Suppressor macrophage (primary cell): Measurements from ENCODE around the gene CGA.

Experiments used
- DNase-seq, 4 experiments: peaks; one replicate each; pipeline ENCODE4 v3.0.0-alpha.2; 2020 to 2022

Gene CGA

DNA sequence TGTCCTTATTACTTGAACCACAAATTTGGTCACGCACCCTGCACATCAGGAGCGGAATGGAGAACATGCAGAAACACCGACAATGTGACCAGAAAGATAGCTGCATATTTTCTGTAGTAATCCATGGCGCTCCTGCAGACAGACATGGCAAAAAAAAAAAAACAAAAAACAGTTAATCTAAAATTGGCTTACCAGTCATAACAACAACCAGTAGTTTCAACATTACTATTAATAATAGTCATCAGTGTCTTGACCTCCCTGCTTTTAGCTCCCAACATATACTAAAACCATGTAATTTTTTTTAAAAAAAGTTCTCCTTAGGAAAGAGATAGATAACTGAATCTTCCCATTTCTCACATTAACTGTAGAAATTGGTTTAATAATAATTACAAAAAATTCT lies 6.8 kb downstream of the CGA start:
- DNase-seq, result no peak

DNA sequence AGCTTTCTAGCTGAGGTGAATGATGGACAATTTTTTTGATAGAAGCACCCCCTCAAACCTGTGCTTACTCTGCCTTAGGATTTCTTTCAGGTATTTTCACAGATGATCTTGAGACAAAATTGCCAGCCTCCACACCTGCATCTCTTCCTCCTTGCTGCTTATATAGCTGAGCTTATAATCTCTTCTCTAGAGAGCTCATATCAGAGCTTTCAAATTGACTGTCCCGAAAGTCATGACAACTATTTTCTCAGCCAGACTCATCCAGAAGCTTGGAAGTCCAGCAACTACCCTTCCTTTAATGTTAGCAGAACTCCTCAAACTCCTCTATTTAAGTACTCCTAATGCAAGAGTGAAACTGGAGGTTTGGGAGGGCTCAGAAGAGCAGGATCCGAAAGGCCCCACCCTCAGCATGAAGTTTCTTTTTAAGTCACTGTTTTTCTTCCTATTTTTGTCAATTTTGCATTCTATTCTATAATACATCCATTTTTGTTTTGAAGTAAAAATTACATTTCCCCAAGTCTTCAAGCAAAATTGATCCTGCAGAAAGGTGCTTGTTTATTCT lies 12.7 kb downstream of the CGA start:
- no peak for DNase-seq

DNA sequence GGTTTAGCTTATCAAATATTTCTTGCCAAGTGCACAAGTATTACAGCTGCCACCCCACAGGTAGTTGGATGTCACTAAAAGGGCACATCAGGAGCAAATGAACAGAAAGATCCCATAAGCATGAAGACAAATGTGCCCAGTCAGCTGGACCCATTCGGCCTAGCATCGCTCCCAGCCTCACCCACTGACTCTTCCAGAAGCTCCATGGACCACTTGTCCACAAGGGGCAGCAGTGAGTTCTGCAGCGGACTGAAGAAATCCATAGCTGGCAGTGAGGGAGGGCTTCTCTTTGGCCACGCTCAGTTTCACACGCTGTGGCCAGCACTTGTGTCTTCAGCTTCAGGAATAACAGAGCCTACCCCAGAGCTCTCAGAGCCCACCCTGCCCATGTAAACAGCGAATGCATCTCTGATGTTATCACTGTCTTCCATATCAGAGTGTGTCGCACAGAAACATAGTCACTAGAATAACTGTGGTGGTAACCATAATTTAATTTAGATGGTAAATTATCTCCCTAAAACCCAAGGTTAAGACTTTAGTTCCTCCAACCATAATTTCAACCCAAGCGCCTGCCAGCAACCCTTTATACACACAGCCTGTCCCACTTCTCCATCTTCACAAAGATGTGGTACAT lies 15.8 kb downstream of the CGA start:
- DNase-seq, result peak; percentile 69 to 81 (median 76)

DNA sequence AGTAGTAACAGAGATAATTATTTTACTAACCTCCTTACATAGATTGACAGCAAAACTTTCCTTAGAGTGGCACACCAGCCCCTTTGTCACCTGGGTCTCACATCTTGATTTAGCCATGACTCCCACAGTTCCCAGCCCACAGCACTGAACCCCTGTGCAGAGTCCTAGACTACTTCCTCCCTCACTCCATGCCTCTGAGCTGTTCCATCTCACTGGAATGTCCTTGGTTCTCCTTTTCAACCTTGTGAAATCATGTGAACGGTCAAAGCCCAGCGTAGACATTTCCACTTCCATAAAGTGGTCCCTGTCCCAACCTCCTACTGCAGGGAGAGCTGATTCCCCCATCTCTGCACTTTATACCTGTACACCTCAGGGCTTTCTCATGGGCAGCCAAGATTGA lies 19.7 kb downstream of the CGA start:
- peak; percentile 1 to 43 (median 32) for DNase-seq

DNA sequence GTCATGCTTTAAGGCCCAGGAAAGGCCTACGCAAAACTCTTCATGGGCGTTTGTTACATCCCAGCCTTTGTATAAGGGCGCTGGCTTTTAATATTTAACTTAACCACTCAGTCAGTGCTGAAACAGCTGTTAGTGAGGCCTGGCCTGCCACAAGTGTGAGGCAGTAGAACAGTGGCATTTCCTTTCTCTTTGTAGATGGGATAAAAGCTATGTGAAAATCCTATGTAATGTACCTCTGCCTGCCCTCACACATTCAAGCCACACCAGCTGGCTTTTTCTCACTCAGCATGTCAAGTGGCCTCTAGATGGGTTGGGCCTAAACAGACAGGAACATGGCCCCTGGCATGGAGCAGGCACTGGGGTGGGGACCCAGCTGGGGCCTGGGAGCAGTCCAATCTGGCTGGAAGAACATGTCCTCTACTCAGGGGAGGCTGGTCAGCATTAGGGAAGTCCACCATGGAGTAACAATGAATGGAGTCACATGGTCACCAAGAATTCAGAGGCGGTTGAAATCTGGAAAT lies 20.7 kb downstream of the CGA start:
- DNase-seq, result no peak

DNA sequence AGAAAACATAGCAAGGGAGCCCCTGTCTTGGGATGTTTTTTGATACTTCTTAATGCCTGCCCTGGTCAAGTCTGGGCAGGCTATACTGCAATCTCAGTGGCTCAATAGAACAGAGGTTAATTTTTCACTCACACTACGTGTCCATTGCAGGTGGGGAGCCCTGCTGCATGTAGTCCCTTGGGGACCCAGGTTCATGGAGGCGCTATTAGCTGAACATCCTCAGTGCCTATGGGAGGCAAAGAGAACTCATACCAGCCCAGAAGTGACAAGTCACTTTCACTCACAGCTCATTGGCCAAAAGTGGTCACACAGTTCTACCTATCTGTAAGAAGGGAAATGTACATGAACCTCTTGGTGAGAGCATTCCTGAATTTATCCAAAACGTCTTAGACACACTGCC lies 23.2 kb downstream of the CGA start:
- DNase-seq, result no peak

DNA sequence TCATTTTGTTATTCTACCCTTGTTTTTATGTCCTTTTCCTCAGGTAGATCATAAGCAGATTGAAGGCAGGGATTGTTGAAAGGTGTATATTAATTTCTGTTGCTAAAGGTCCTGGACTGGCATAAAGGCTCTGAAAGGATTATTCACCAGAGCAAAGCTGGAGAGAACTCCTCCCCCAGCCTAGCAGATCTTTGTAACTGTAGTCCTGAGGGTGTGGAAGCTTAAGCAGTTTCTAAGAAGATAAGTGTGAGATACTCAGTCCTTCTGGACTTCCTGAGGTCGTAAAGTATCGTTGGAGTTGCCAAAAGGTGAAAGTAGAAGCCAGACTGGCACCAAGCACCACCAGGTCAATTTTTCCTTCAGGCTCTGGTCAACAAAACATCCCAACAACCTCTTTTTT lies 24.2 kb downstream of the CGA start:
- DNase-seq, result no peak

DNA sequence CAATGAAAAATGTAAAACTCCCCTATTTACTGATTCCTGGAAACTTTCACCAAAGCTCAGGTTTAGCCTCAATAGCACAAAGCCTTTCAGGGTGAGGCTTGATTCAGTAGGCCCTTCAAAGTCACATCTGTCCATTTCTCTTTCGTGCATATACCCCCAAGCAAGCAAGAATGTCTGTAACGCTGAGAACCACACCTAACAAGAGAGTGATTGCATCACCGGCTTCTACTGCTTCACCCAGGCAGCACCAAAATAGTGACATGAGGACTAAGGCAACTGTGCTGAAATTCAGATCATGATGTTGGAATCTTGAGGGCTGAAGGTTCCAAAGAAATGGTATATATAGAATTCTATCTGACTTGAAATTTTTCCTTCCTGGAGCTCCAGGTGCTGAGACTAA lies 26.1 kb downstream of the CGA start:
- no peak for DNase-seq

DNA sequence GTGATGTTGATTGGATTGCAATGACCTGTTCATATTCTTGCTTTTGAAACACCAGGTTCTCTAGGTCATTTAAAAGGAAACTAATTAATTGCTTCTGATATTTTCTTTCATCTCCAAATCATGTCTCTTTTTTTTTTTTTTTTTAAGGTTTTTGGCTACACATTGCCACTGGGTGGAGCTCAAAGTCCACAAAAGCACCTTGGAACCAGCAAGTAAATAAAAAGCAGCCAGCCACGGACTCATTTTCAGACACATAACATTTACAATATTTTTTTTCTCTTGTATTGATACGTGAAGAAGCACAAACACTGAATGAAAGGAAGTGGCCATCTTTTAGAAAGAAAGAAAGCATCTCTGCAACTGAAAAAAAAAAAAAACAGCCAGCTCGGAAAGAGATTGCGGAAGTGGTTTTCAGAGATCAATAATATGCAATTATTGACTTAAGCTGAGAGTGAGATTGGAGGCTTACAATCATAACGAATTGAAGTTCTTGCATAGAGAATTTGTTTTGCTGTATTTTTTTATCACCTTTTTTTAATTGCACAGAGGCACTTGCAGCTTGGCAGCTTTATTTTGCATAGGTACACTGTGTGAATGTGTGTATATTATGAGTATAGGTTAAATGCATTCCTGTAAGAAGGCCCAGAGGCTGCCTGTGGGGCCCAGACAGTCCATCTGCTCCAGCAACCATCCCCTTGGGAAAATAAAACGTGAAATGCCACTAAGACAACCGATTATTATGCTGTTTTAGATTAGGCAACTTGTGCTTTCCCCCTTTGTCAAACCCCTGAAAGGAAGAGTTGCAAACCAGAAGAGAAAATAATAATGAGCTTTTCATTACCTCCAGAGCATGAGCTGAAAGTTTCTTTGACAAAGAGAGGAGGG lies 28.2 kb downstream of the CGA start:
- peak; percentile 51 to 77 (median 70) for DNase-seq

DNA sequence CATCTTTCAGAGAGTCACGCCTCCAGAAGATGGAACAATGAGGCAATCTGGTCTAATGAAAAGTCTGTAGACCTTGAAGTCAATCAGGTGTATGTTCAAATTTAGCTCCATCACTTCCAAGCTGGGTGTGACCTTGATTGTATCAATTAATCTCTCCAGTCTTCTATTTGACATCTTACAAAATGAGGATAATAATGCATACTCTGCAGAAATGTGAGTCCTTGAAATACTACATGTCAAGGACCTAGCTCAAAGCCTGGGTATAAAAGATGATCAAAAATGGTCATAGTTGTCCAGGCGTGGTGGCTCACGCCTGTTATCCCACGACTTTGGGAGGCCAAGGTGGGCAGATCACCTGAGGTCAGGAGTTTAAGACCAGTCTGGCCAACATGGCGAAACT lies 29.8 kb downstream of the CGA start:
- no peak for DNase-seq

DNA sequence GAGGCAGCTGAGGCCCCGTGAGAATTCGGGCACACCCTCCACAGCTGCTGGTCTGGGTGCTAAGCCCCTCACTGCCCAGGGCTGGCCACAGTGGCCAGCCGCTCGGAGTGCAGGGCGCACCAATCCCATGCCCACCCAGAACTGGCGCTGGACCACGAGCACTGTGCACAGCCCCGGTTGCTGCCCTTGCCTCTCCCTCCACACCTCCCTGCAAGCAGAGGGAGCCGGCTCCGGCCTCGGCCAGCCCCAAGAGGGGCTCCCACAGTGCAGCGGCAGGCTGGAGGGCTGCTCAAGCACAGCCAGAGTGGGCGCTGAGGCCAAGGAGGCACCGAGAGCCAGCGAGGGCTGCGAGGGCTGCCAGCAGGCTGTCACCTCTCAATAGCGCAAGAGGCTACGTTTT lies 35.0 kb downstream of the CGA start:
- DNase-seq, result no peak

DNA sequence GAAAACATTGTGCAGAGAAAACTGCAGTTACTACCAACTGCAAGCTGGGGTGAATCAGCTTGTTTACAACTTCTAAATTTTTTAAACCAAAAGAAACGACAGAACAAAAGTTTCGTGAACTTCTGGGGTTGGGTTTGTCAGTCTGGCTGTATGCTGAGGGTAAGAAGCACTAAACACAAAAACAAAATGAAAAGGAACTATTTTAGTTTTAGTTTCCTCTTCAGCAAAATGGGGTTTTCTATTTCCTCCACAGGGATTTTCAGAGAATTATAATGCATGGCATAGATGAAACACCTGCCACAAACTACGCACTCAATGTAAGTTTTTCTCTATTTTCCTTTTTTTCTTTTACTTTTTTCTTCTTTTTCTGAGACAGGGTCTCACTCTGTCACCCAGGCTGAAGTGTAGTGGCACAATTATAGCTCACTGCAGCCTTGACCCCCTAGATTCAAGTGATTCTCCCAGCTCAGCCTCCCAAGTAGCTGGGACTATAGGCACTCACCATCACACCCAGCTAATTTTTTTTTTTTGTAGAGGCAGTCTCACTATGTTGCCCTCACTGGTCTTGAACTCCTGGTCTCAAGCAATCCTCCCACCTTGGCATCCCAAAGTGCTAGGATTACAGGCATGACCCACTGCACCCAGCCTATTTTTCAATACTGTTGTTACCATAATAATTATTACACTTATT lies 40.6 kb downstream of the CGA start:
- no peak for DNase-seq

DNA sequence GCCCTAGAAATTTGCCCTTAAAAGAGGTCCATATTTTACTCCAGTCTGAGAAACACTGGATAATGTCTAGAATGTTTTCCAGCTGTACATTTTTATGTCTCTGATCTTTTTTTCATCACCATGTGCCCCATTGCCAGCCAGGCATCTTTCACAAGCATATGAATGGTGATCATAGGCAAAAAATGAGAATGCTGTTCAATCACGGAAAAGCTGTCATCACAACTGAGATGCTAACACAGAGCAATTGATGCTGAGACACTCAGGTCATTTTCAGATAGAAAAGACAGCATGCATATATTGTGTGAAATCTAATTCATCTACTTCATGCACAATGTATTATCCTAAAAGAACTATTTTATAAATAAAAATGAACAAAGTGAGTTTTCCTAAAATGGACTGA lies 41.6 kb downstream of the CGA start:
- no peak for DNase-seq

DNA sequence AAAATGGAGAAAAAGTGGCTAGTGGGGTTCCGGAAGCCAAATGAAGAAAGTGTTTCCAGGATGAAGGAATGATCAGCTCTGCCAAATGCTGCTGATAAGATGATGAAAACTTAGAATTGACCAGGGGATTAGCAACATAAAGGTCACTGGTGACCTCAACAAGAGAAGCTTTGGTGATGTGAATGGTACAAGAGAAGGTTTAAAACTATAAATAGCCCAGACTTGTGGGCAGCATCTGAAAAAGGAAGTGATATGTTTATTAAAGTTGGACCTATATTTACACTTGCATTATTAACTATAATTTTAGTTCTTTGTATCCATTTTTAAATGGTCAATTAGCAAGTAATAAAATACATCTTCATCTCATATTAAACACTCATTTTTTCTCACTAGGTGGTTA lies 45.1 kb downstream of the CGA start:
- DNase-seq, result peak in 2 of 4 experiments; percentile 2 to 24

DNA sequence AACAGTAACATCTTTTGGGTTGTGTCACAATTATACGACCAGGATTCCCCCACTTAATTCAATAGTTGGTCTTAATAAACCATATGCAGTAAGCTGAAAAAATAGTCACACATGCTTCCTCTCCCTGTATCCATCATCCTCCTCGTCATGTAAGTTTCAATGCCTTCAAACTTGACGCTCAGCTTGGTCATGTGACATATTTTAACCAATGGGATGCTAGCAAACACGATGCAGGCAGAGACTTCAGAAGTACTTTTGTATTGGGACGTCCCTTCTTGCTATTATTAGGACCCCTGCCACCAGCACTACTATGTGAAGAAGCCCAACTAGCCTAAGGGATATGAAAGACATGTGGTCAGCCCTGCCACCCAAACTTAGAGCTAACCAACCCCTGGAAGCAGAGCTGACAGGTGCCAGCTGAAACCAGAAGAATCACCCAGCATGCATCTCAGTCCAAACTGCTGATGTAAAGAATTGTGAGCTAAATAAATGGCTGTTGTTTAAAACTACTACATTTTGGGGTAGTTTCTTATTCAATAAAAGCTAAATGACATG lies 49.3 kb downstream of the CGA start:
- DNase-seq, result no peak

DNA sequence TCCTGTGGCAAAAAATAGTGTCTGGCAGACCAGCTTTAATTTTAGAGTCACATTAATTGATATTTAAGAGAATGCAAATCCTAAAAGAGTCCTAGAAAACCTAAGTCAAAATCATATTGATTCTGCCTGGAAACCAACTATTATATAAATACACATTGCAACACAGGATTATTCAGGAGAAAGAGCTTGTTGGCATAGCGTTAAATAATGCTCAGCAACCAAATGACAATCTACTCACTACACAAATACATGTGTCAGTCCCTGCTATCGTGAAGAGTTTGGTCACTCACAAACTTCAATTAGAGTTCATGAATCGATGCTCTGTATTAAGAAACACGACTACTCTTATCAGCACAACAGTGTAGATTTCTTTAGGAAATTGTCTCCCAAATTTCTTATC lies 54.2 kb downstream of the CGA start:
- DNase-seq, result no peak
